ENCODE measurements around the gene TRMT61B. TPM values are rescaled to one million over a fixed set of nuclear protein-coding genes. Genes with fewer than 3 reads are reported as not detected.

The TRMT61B gene
- total and polyA plus RNA-seq, 2 of the 13 experiments (the other 11 are each of a cell fraction or from before 2014, with no cell fraction given), result 19.7 to 23.5 TPM

GRCh38 chr2:28894470-28895188 lies 24.5 kb upstream of the TRMT61B start, which contains the start of gene WDR43 (continued):
- TF ChIP-seq RARA (CRISPR knock-in tag; IDR thresholded peaks at IDR 0.05) (peak; percentile 48), CERS6 (CRISPR knock-in tag; IDR thresholded peaks at IDR 0.05) (no peak), NR3C1 (CRISPR knock-in tag; IDR thresholded peaks at IDR 0.05) (peak; percentile 88; the same call in 1 of the 2 replicates), SYNCRIP (IDR thresholded peaks at IDR 0.05; ENCODE audit: insufficient read depth, low read depth, low read length) (no peak), KDM6A (CRISPR knock-in tag; IDR thresholded peaks at IDR 0.05; ENCODE audit: low read depth) (no peak), PRDM15 (CRISPR knock-in tag; IDR thresholded peaks at IDR 0.05) (no peak), ZFP36 (IDR thresholded peaks at IDR 0.05; ENCODE audit: borderline replicate concordance, low read depth, low read length, partially characterized antibody) (no peak), DR1 (CRISPR knock-in tag; IDR thresholded peaks at IDR 0.05) (no peak; the same call in 1 of the 2 replicates), ZNF574 (CRISPR knock-in tag; IDR thresholded peaks at IDR 0.05) (peak; percentile 87), BORCS8-MEF2B (CRISPR knock-in tag; IDR thresholded peaks at IDR 0.05) (peak; percentile 96), USF2 (IDR thresholded peaks at IDR 0.05; ENCODE audit: low read depth, low read length) (peak; percentile 64), USF2 (CRISPR knock-in tag; IDR thresholded peaks at IDR 0.05; ENCODE audit: borderline replicate concordance) (peak; percentile 83), DMTF1 (CRISPR knock-in tag; IDR thresholded peaks at IDR 0.05) (no peak), ZMYM4 (CRISPR knock-in tag; IDR thresholded peaks at IDR 0.05) (peak; percentile 96), ZBTB38 (CRISPR knock-in tag; IDR thresholded peaks at IDR 0.05) (peak; percentile 73; the same call in 1 of the 2 replicates), TGIF2 (CRISPR knock-in tag; IDR thresholded peaks at IDR 0.05) (peak; percentile 66; the same call in 1 of the 2 replicates), ZNF317 (CRISPR knock-in tag; IDR thresholded peaks at IDR 0.05) (0 out of 2 replicates have a peak, but pooled peaks have one; percentile 83)
